NCI-H1930 (cell line): Measurements from ENCODE around the gene SHE.
"Not testable (repeated sequence)": the region's sequence is repeated elsewhere in the genome, so short reads cannot be mapped to it uniquely, and the experiment has no call there.

Source experiments
- DNase-seq, 2 experiments: peaks; one replicate each; lab custom pipeline; 2025; lab: John Stamatoyannopoulos, UW

The SHE gene

GRCh38 chr1:154502066-154502743 is at the start of gene SHE, which contains the start of gene TDRD10:
Gene SHE (minus strand): TSS chr1:154502412. CDS start chr1:154502026, 386 bp downstream.
Gene TDRD10 (plus strand): TSS chr1:154502219. CDS start chr1:154506904, 4,685 bp downstream.
- DNase-seq: peak in 1 of 2 experiments; percentile 35

- DNase-seq: no peak
Measured at GRCh38 chr1:154551474-154551873, 49.3 kb upstream of the SHE start.

GRCh38 chr1:154550657-154551056 is 48.4 kb upstream of the SHE start:
- no peak for DNase-seq

- no peak for DNase-seq
Measured at GRCh38 chr1:154550070-154550469, 47.9 kb upstream of the SHE start.

GRCh38 chr1:154549202-154549770 is 47.1 kb upstream of the SHE start:
- no peak for DNase-seq

- no peak for DNase-seq
Measured at GRCh38 chr1:154548028-154548427, 45.8 kb upstream of the SHE start.

GRCh38 chr1:154547105-154547732 is 45.0 kb upstream of the SHE start:
- DNase-seq: no peak

GRCh38 chr1:154546264-154547063 is 44.3 kb upstream of the SHE start:
- peak in 1 of 2 experiments; percentile 50 for DNase-seq

GRCh38 chr1:154541231-154541630 is 39.0 kb upstream of the SHE start:
- DNase-seq: no peak

- DNase-seq: no peak
Measured at GRCh38 chr1:154539486-154540483, 37.6 kb upstream of the SHE start.

- no peak for DNase-seq
Measured at GRCh38 chr1:154536570-154536969, 34.4 kb upstream of the SHE start.

GRCh38 chr1:154533952-154534844 is 32.0 kb upstream of the SHE start:
- DNase-seq: peak; percentile 39 to 43

GRCh38 chr1:154531950-154532349 is 29.7 kb upstream of the SHE start:
- not testable (repeated sequence) for DNase-seq

GRCh38 chr1:154529308-154529707 is 27.1 kb upstream of the SHE start:
- DNase-seq: no peak

- no peak for DNase-seq
Measured at GRCh38 chr1:154527192-154527591, 25.0 kb upstream of the SHE start.

- DNase-seq: no peak
Measured at GRCh38 chr1:154524881-154525280, 22.7 kb upstream of the SHE start.

GRCh38 chr1:154521695-154522094 is 19.5 kb upstream of the SHE start:
- DNase-seq: no peak

GRCh38 chr1:154520333-154520732 is 18.1 kb upstream of the SHE start:
- DNase-seq: no peak

- no peak for DNase-seq
Measured at GRCh38 chr1:154519591-154519991, 17.4 kb upstream of the SHE start.

GRCh38 chr1:154517661-154518060 is 15.4 kb upstream of the SHE start:
- no peak for DNase-seq
